ENCODE results near the gene DNAJA4.

GRCh38 chr15:78263351-78263781 lies 996 bp upstream of the DNAJA4 start:
- TF ChIP-seq POLR2A (IDR thresholded peaks at IDR 0.05; ENCODE audit: low read depth, low read length): no peak
- TF ChIP-seq POLR2AphosphoS5 (IDR thresholded peaks at IDR 0.05; ENCODE audit: low read depth, low read length): no peak
- TF ChIP-seq TAF1 (IDR thresholded peaks at IDR 0.05; ENCODE audit: borderline replicate concordance, low read depth, low read length): no peak
